KMS-11 (cell line): ENCODE measurements around the gene APIP.

ENCODE experiments used
- H2AFZ ChIP-seq: fragments of 200-600 bp; sonication (generic); 2 replicates; pipeline ENCODE4 v1.6.1; 2016; ENCODE audit warnings: antibody characterized with exemption, mixed run types, low read depth
- H3K27ac ChIP-seq: fragments of 200-600 bp; sonication (generic); 2 replicates; pipeline ENCODE4 v1.6.1; 2016; ENCODE audit warnings: mild to moderate bottlenecking, mixed run types
- H3K27me3 ChIP-seq: fragments of 200-600 bp; sonication (generic); 2 replicates; pipeline ENCODE4 v1.6.1; 2017; ENCODE audit warnings: mild to moderate bottlenecking, low read depth, mixed run types, moderate library complexity; ENCODE audit not compliant: insufficient read depth
- H3K36me3 ChIP-seq: fragments of 200-600 bp; sonication (generic); 2 replicates; pipeline ENCODE4 v1.6.1; 2017; ENCODE audit warnings: mild to moderate bottlenecking, mixed run types; ENCODE audit not compliant: insufficient read depth
- H3K4me1 ChIP-seq: fragments of 200-600 bp; sonication (generic); 2 replicates; pipeline ENCODE4 v1.6.1; 2016; ENCODE audit warnings: mild to moderate bottlenecking, low read depth, mixed run types; ENCODE audit not compliant: poor library complexity, severe bottlenecking
- H3K4me2 ChIP-seq: fragments of 200-600 bp; sonication (generic); 2 replicates; pipeline ENCODE4 v1.7.0; 2016; ENCODE audit warnings: mild to moderate bottlenecking, mixed run types
- H3K4me3 ChIP-seq: fragments of 200-600 bp; sonication (generic); IDR thresholded peaks from 2 replicates; pipeline ENCODE4 v1.6.1; 2017; ENCODE audit warnings: low read depth, low read length, mixed read lengths; ENCODE audit not compliant: insufficient read depth
- H3K79me2 ChIP-seq: fragments of 200-600 bp; sonication (generic); 2 replicates; pipeline ENCODE4 v1.6.1; 2016; ENCODE audit warnings: low read depth, mixed run types; ENCODE audit not compliant: insufficient read depth
- H3K9ac ChIP-seq: fragments of 200-600 bp; sonication (generic); 2 replicates; pipeline ENCODE4 v1.6.1; 2016; ENCODE audit warnings: mild to moderate bottlenecking, mixed run types
- H4K20me1 ChIP-seq: fragments of 200-600 bp; sonication (generic); 2 replicates; pipeline ENCODE4 v1.6.1; 2016; ENCODE audit warnings: mild to moderate bottlenecking, mixed run types; ENCODE audit not compliant: insufficient read depth
- CTCF ChIP-seq: fragments of 200-600 bp; sonication (generic); conservative IDR thresholded peaks from 2 replicates; pipeline ENCODE4 v1.6.1; 2017; ENCODE audit warnings: low read depth, mild to moderate bottlenecking, antibody characterized with exemption, low read length, moderate library complexity, mixed read lengths

APIP gene

DNA sequence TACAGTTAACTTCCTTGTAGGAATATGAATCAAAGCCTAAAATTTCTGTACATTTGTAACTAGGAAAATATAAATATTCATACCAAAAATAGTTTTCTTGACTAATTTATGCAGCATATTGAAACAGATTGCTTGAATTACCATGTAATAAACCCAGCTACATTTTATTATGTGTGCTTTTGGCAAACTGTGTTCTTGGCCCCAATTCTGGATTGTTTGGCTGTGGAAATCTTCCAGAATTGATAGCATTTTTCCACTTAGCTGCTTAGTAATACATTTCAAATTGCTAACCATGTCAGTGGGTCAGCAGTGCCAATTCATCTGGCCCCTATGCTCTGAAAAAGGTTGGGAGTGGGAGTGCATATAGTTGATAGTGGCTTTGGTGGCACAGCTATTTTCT, 32.5 kb upstream of the APIP start:
- no peak overlapping the region for H3K4me3 ChIP-seq
- no peaks in the 10 kb centered on the region for H3K79me2 ChIP-seq
- no peak overlapping the region for H3K4me2 ChIP-seq
- H3K27me3 ChIP-seq, result no peaks in the 10 kb centered on the region
- no peaks in the 10 kb centered on the region for H4K20me1 ChIP-seq
- H3K36me3 ChIP-seq, result no peaks in the 10 kb centered on the region
- no peak for TF ChIP-seq CTCF
- no peak overlapping the region for H2AFZ ChIP-seq
- no peak overlapping the region for H3K27ac ChIP-seq
- no peaks in the 10 kb centered on the region for H3K4me1 ChIP-seq
- no peak overlapping the region for H3K9ac ChIP-seq

DNA sequence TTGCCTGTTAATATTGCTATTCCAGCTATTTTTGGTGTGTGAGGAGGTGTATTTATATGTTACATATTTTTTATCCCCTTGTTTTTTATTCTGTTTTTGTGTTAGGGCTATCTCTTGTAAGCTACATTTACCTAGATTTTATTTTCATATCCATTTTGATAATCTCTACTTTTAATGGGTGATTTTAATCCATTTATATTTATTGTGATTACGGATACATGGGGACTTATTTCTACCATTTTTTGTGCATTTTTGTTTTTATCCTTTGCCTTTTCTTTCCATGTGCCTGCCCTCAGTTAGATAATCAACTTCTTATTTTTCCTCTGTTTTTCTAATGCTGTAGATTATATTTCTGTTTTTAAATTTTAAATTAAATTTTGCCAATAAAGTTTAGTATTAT, 28.5 kb upstream of the APIP start:
- Histone ChIP-seq H3K36me3 (no peaks in the 10 kb centered on the region), H3K4me1 (no peaks in the 10 kb centered on the region), H3K27ac (no peak overlapping the region), H3K79me2 (no peaks in the 10 kb centered on the region), H3K4me3 (no peak overlapping the region), H2AFZ (no peak overlapping the region), H3K27me3 (no peaks in the 10 kb centered on the region), H3K4me2 (no peak overlapping the region), H3K9ac (no peak overlapping the region), H4K20me1 (no peaks in the 10 kb centered on the region)
- no peak for TF ChIP-seq CTCF

DNA sequence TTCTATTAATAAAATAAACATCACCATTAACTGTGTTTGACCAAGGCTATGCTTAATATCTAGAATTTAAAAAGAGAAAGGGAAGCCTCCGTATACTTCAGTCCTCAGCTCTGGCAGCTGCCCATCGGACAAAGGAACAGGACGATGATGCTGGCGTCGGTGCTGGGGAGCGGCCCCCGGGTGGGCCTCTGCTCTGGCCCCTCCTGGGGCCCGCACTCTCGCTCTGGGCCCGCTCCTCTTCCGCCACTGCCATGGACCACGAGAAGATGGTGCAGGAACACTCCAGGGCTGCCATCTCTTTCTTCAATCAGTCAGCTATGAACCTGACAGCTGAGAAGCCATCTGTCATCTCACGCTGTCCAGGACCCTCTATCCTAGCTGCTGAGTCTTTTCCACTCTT, 25.5 kb upstream of the APIP start:
- H3K36me3 ChIP-seq, result no peaks in the 10 kb centered on the region
- no peaks in the 10 kb centered on the region for H3K79me2 ChIP-seq
- no peak overlapping the region for H3K27ac ChIP-seq
- no peak for TF ChIP-seq CTCF
- H3K4me1 ChIP-seq, result no peaks in the 10 kb centered on the region
- no peak overlapping the region for H2AFZ ChIP-seq
- H4K20me1 ChIP-seq, result no peaks in the 10 kb centered on the region
- H3K27me3 ChIP-seq, result no peaks in the 10 kb centered on the region
- H3K4me2 ChIP-seq, result no peak overlapping the region
- H3K9ac ChIP-seq, result no peak overlapping the region
- no peak overlapping the region for H3K4me3 ChIP-seq

DNA sequence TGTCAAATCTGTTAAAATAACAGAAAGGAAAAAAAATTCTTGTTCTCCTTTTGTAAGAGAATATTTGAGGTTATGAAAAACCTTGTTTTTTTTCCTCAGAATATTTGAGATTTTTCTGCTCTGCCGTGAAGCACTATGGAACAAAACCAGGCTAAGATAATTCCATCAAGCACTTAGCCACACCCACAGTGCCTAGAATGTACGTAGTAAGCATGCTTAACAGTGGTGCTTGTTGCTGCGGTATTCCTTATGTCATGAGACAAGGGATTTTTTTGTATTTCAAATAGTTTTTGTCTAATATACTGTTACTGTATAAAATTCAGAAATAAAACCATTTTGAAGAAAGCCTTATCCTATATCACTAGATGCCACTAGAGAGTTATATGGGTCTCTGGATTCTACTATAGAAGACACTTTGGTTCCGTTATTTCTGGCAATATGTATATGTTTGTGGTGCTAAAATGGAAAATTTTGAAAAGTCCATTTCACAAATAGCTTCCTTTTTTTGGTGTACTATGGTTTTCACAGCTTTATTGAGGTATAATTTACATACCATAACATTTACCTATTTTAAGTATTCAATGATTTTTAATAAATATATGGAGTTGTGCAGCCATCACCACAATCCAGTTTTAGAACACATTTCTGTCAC, 24.0 kb upstream of the APIP start:
- H3K27me3 ChIP-seq, result no peaks in the 10 kb centered on the region
- no peaks in the 10 kb centered on the region for H3K79me2 ChIP-seq
- no peak overlapping the region for H3K9ac ChIP-seq
- H3K4me3 ChIP-seq, result no peak overlapping the region
- H4K20me1 ChIP-seq, result no peaks in the 10 kb centered on the region
- H3K4me1 ChIP-seq, result no peaks in the 10 kb centered on the region
- no peaks in the 10 kb centered on the region for H3K36me3 ChIP-seq
- H2AFZ ChIP-seq, result no peak overlapping the region
- no peak overlapping the region for H3K27ac ChIP-seq
- no peak for TF ChIP-seq CTCF
- H3K4me2 ChIP-seq, result no peak overlapping the region
